Uterus (tissue), 4 donors: Measurements from ENCODE around the gene GJA5. TPM values are rescaled to one million over a fixed set of nuclear protein-coding genes. Genes with fewer than 3 reads are reported as not detected.

Source experiments
- DNase-seq, 2 donors: peaks; one replicate each; pipeline ENCODE4 v3.0.0-alpha.2; 2019 to 2020
- H3K27ac ChIP-seq, 2 donors: fragments of 200-600 bp; sonication (generic); 1 replicate in 1 of 2; 2 replicates in 1 of 2; pipeline ENCODE4 v1.5.1; 2016 to 2018
- H3K27me3 ChIP-seq, 2 donors: fragments of 200-600 bp; sonication (generic); one replicate each; pipeline ENCODE4 v1.5.1; 2018 to 2019; ENCODE audit warnings: control low read depth in 1 of 2
- H3K36me3 ChIP-seq, 2 donors: fragments of 200-600 bp; sonication (generic); one replicate each; pipeline ENCODE4 v1.5.1; 2019; ENCODE audit warnings: control low read depth in 1 of 2
- H3K4me1 ChIP-seq, 2 donors: fragments of 200-600 bp; sonication (generic); one replicate each; pipeline ENCODE4 v1.5.1; 2018 to 2019; ENCODE audit warnings: control low read depth in 1 of 2
- H3K4me3 ChIP-seq, 2 donors: fragments of 200-600 bp; sonication (generic); 1 replicate in 1 of 2; 2 replicates in 1 of 2; pipeline ENCODE4 v1.5.1; 2018 to 2019; ENCODE audit warnings: mild to moderate bottlenecking in 1 of 2
- H3K9me3 ChIP-seq, 2 donors: fragments of 200-600 bp; sonication (generic); one replicate each; pipeline ENCODE4 v1.5.1; 2019; ENCODE audit warnings: control low read depth in 1 of 2
- CTCF ChIP-seq, 4 experiments: fragments of 200-600 bp in 2 of 4; fragments of 450-650 bp in 2 of 4; sonication (generic) in 2 of 4; IDR thresholded peaks; one replicate each; pipeline ENCODE4 v1.5.1; 2016 to 2019; ENCODE audit warnings: antibody characterized with exemption in 4 of 4, mild to moderate bottlenecking in 2 of 4, moderate library complexity in 1 of 4
- POLR2A ChIP-seq, 2 donors: fragments of 450-650 bp; IDR thresholded peaks; one replicate each; pipeline ENCODE4 v1.6.1; 2016; ENCODE audit warnings: antibody characterized with exemption in 2 of 2, mild to moderate bottlenecking in 1 of 2, moderate library complexity in 1 of 2
- intact Hi-C: fragments of 100-400 bp; cut with DNase I; formaldehyde crosslinking; loops from one replicate; pipeline ENCODE4 v1.15.1; 2023; ENCODE audit warnings: low total_unique reads
- total RNA-seq, 4 donors: library from RNA; depleted of rRNA in 3 of 4; stranded (reverse); fragments of >200 nt in 3 of 4; gene quantifications; one replicate each; pipeline versions ENCODE4 v1.1.0 to v1.2.4, GENCODE V29; 2014 to 2023
- donor health status: DM: yes; HTN: yes; CAD: no.

GJA5 gene
- total RNA-seq, 4 donors from 2014 or later = 10.0 to 24.5 (median 15.1) TPM

GRCh38 chr1:147768101-147768500, 7.7 kb upstream of the GJA5 start:
- H3K27ac ChIP-seq = no peak overlapping the region
- no peaks in the 10 kb centered on the region for H3K9me3 ChIP-seq

GRCh38 chr1:147762233-147763024, 2.0 kb upstream of the GJA5 start:
- no peaks in the 10 kb centered on the region for H3K36me3 ChIP-seq
- no peaks in the 10 kb centered on the region for H3K27me3 ChIP-seq
- no peak overlapping the region for H3K4me3 ChIP-seq
- H3K27ac ChIP-seq = no peak overlapping the region
- H3K4me1 ChIP-seq = no peaks in the 10 kb centered on the region
- intact Hi-C loops = no loop called here
- TF ChIP-seq CTCF (IDR thresholded peaks at IDR 0.05) = no peak
- TF ChIP-seq POLR2A (IDR thresholded peaks at IDR 0.05) = no peak
- DNase-seq = no peak
- no peaks in the 10 kb centered on the region for H3K9me3 ChIP-seq

More at GRCh38 chr1:147768101-147768500, 7.7 kb upstream of the GJA5 start:
- TF ChIP-seq POLR2A (IDR thresholded peaks at IDR 0.05) (no peak), CTCF (IDR thresholded peaks at IDR 0.05) (no peak)
- Histone ChIP-seq H3K27me3 (no peaks in the 10 kb centered on the region), H3K4me3 (no peak overlapping the region), H3K36me3 (no peaks in the 10 kb centered on the region), H3K4me1 (peaks cover 0 to 11% of the 10 kb centered on the region in 2 donors)
- intact Hi-C loops = no loop called here
- DNase-seq = no peak

GRCh38 chr1:147758379-147759100, 1.9 kb downstream of the GJA5 start:
- TF ChIP-seq POLR2A (IDR thresholded peaks at IDR 0.05) (no peak), CTCF (IDR thresholded peaks at IDR 0.05) (no peak)
- no peaks in the 10 kb centered on the region for H3K36me3 ChIP-seq
- no peaks in the 10 kb centered on the region for H3K4me1 ChIP-seq
- no peaks in the 10 kb centered on the region for H3K9me3 ChIP-seq
- intact Hi-C loops = no loop called here
- H3K27me3 ChIP-seq = no peaks in the 10 kb centered on the region
- no peak overlapping the region for H3K27ac ChIP-seq
- no peak overlapping the region for H3K4me3 ChIP-seq
- no peak for DNase-seq

GRCh38 chr1:147757015-147757990, 3.1 kb downstream of the GJA5 start:
- no peak for DNase-seq
- no peaks in the 10 kb centered on the region for H3K4me1 ChIP-seq
- H3K36me3 ChIP-seq = no peaks in the 10 kb centered on the region
- H3K27ac ChIP-seq = no peak overlapping the region
- H3K4me3 ChIP-seq = no peak overlapping the region
- intact Hi-C loops = no loop called here
- no peaks in the 10 kb centered on the region for H3K27me3 ChIP-seq
- no peak for TF ChIP-seq CTCF (IDR thresholded peaks at IDR 0.05)
- no peak for TF ChIP-seq POLR2A (IDR thresholded peaks at IDR 0.05)
- H3K9me3 ChIP-seq = no peaks in the 10 kb centered on the region
